Activated CD8-positive, alpha-beta memory T cell treated with anti-CD3 and anti-CD28 coated beads, Interleukin-2, amount 50 U/mL, for 4 hours (primary cell): ENCODE data around the gene TRIM73.
"Not testable (repeated sequence)": the region's sequence is repeated elsewhere in the genome, so short reads cannot be mapped to it uniquely, and the experiment has no call there.

ENCODE experiments used
- DNase-seq: peaks from one replicate; pipeline ENCODE4 v3.0.0-alpha.2; 2020

The TRIM73 gene

GRCh38 chr7:75415829-75416373 lies 20.5 kb downstream of the TRIM73 start:
- not testable (repeated sequence) for DNase-seq

- not testable (repeated sequence) for DNase-seq
Observed at GRCh38 chr7:75416787-75417186, 21.4 kb downstream of the TRIM73 start.

DNA sequence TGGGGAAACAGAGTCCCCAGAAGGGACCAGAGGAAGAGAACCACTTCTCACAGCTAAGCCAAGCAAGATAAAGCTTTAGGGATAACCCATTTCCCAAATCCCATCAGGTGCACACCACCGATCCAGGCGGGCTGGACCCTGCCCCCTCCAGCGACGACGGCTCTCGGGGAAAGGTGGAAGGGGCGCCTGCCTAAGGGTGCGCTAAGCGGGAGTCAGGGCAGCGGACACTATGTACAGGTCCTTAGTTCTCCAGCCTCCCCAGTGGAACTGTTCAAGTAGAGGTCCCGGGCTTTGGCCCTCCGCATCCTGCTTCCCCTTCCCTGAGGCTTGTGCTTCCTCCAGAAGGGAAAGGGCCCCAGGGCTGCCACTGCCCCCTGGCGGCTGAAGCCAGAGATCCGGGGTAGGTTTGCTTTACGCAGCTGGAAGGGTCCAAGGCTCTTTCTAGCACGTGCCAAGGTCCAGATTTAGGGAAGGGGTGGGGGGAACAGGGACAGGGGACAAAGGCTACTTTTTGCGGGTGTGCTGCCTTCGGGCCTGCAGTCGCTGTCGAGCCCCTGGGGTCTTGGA lies 22.9 kb downstream of the TRIM73 start:
- DNase-seq, result not testable (repeated sequence)

GRCh38 chr7:75419210-75419609 lies 23.8 kb downstream of the TRIM73 start:
- DNase-seq, result not testable (repeated sequence)

- DNase-seq, result not testable (repeated sequence)
Observed at GRCh38 chr7:75419693-75420092, 24.3 kb downstream of the TRIM73 start.

- not testable (repeated sequence) for DNase-seq
Observed at GRCh38 chr7:75420152-75420551, 24.7 kb downstream of the TRIM73 start.

- not testable (repeated sequence) for DNase-seq
Observed at GRCh38 chr7:75421798-75422710, 26.6 kb downstream of the TRIM73 start.

DNA sequence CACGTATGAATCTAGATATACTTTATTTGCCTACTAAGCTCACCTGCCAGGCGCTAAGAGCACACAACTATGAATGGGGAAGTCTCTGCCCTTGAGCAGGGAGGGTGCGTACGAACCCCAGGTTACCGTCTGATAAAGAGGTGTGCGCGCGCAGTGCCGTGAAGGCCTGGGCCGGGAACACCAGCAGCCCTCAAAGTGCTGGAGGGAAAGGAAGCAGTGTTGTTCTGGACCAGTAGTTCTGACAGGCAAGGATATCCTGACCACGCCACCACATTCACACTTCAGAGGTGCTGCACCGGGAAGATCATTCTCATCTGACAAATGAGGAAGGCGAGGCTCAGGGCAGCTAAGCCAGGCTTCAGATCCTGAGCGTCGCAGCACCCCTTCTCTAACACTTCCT lies 28.1 kb downstream of the TRIM73 start:
- not testable (repeated sequence) for DNase-seq

GRCh38 chr7:75439000-75439399 lies 43.6 kb downstream of the TRIM73 start:
- not testable (repeated sequence) for DNase-seq

DNA sequence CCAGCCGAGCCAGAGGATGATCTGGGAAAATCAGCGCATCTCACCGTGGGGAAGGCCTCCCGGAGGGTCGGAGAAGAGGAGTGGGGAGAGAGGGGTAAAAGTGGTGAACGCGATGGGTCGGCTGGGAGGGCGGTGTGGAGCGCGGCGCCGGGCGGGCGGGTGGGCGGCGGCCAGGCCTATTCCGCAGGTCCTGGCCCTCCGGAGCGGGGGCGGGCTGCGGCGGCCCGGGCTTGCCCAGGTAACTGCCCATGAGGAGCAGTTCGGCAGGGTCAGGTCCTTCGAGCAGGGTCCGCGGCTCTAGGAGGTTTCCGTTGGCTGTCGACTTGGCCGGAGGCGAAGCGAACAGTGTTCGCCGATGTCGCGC lies 46.7 kb downstream of the TRIM73 start:
- DNase-seq, result not testable (repeated sequence)

DNA sequence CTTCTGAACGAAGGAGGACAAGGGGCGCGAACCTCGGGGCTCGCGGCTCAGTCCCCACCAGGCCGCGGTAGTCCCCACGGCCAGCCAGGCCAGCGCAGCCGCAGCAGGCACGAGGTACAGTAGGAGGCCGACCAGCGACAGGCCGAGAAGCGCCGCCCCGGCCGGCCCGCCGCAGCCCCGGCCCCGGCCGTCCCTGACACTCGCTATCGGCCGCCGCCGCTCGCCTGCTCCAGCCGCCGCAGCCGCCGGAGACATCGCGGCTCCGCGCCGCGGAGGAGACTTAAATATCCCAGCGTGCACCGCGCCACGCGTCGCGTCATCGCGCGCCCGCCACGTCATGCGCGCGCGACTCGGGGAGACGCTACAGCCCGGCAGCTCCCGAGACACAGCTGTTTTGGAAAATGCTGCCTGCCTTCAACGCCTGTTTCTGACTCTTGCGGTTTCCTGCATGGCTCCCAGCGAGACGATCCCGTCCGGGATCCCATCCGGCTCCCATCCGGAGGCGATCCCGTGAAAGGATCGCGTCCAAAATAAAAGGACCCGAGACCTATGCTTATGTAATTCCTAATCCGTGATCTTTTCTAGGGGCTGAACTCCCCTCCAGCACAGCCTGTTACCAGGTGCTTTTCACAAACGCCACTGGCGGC lies 47.2 kb downstream of the TRIM73 start:
- DNase-seq, result peak; percentile 27

GRCh38 chr7:75449946-75450345 lies 54.5 kb downstream of the TRIM73 start:
- DNase-seq, result not testable (repeated sequence)

- not testable (repeated sequence) for DNase-seq
Observed at GRCh38 chr7:75452494-75452955, 57.1 kb downstream of the TRIM73 start.
